ENCODE results near the gene HOXA1. TPM values are rescaled to one million over a fixed set of nuclear protein-coding genes. Genes with fewer than 3 reads are reported as not detected.

Gene HOXA1
- total RNA-seq = under 1 TPM; 0.12 to 0.14 TPM

DNA sequence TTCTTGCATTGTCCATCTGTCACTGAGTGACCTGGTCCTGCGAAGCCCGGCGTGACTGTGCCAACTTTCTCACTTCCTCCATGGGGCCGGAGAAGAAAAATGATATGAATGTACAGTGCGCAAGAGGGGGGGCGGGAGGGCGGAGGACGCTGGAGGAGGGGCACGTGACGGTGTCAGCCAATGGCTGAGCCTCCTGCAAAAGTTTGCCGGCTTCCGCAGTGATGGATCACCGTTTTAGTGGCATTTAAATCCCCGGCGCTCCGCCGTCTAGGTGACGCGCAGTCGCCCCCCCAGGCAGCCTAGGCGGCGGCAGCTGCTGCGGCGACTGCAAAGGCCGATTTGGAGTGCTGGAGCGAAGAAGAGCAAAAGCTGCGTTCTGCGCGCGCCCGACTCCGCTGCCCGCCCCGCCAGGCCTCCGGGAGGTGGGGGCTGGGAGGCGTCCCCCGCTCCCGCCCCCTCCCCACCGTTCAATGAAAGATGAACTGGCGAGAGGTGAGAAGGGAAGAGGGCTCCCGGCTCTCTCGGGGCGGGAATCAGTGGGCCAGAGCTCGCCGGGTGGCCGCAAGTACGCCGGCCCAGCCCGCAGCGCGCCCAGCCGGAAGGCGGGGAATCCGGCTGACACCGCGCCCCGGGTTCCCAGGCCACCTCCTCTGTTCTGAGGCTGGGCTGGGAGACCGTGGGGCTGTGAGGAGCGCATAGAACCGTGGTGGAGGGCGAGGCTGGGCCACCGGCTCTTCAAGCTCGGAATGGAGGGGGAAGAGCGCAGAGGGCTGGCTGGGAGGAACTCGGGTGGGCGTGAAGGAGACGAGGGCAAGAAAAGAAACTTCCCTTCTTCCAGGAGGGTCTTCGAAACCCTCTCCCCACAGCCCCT lies at the start of gene HOXA1:
TSS of gene HOXA1 (minus strand) at position 104 of the 871 bp plus-strand sequence. CDS start at position 16, 88 bp downstream.
- Mint-ChIP-seq H3K27me3 (peaks cover 84% of the 10 kb centered on the region), H3K27ac (peak within 1 kb of the TSS; percentile 5), H3K4me1 (peaks cover 23% of the 10 kb centered on the region), H3K9me3 (ENCODE audit: low read depth) (no peaks in the 10 kb centered on the region), H3K36me3 (ENCODE audit: low read depth) (no peaks in the 10 kb centered on the region), H3K4me3 (peak within 1 kb of the TSS; percentile 70)
- CTCF ChIA-PET = interaction anchor here (0.7 to 1.3 kb wide), 5 partner anchors 53 to 146 kb away, joined by 3 to 5 read pairs (median 4); no protein-coding TSS in a partner anchor
- POLR2A ChIA-PET = no interaction called here
- DNase-seq (peak; percentile 85), ATAC-seq (peak; percentile 91)
- intact Hi-C loops (cut with DNase I, micrococcal nuclease) = loop anchor here (1.0 to 10.0 kb wide), 10 partner anchors 36 to 1234 kb away; partner anchors contain the start of genes SKAP2 (in 2 of the 2), EVX1 (in 1 of the 2), HOXA4 (in 1 of the 2) and HOXA7 (in 1 of the 2)

DNA sequence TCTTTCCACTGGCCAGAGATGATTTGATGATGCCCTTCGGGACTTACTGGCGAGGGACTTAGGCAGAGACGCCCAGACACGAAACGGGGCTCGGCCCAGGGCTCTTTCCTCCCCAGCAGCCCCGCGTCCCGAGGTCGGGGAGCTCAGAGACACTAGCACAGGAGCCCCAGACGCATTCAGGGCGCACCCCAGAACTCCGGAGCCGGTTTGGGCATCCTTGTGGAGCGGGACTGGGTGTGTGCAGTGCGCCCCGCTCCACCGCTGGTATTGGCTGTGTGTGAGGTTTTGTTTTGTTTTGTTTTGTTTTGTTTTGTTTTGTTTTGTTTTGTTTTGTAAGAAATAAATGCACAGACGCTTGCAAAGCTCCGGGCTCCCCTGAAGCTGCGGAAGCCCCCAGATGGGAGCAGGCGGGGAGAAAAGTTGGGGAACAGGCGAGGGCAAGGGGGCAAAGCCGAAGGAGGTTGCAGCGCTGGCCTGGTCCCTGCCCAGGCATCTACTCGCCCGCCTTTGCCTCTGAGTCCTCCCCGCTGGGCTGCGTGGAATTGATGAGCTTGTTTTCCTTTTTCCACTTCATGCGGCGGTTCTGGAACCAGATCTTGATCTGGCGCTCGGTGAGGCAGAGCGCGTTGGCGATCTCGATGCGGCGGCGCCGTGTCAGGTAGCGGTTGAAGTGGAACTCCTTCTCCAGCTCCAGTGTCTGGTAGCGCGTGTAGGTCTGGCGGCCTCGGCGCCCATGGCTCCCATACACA lies 49.5 kb upstream of the HOXA1 start:
- Mint-ChIP-seq H3K4me1 (peaks cover 6% of the 10 kb centered on the region), H3K27ac (no peak overlapping the region), H3K27me3 (peaks cover 51% of the 10 kb centered on the region), H3K36me3 (ENCODE audit: low read depth) (no peaks in the 10 kb centered on the region), H3K9me3 (ENCODE audit: low read depth) (no peaks in the 10 kb centered on the region), H3K4me3 (no peak overlapping the region)
- no peak for ATAC-seq
- intact Hi-C loops (cut with DNase I, micrococcal nuclease) = no loop called here
- ChIA-PET CTCF (interaction anchor here (0.6 to 1.9 kb wide), 3 partner anchors 34 to 463 kb away, joined by 3 to 6 read pairs (median 3); no protein-coding TSS in a partner anchor), POLR2A (no interaction called here)
- DNase-seq = no peak

DNA sequence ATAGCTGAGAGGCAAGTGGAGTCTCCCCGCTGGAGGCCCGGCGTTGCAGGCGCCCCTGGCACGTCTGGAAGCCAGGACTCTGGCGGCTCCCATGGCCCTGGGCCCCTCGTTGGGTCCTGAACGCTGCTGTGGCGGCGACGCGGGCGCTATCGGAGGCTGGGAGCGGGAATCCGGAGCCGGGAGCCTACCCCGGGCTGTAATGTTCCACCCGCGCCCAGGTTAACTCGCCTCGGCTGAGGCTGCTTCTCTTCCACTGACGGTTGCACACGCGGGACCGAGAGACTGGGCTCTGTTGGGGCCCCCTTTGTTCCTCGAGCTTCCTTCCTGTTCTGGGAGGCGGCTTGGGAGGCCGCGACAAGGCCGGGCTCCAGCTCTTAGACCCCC lies 49.0 kb upstream of the HOXA1 start:
- H3K27me3 Mint-ChIP-seq = peaks cover 45% of the 10 kb centered on the region
- ATAC-seq (no peak), DNase-seq (no peak)
- H3K4me3 Mint-ChIP-seq = no peak overlapping the region
- no peak overlapping the region for H3K27ac Mint-ChIP-seq
- intact Hi-C loops (cut with DNase I, micrococcal nuclease) = no loop called here
- no peaks in the 10 kb centered on the region for H3K9me3 Mint-ChIP-seq (ENCODE audit: low read depth)
- CTCF ChIA-PET = interaction anchor here (0.6 to 1.9 kb wide), 2 partner anchors 35 to 290 kb away, joined by 3 to 6 read pairs; no protein-coding TSS in a partner anchor
- POLR2A ChIA-PET = no interaction called here
- no peaks in the 10 kb centered on the region for H3K36me3 Mint-ChIP-seq (ENCODE audit: low read depth)
- peaks cover 6% of the 10 kb centered on the region for H3K4me1 Mint-ChIP-seq

DNA sequence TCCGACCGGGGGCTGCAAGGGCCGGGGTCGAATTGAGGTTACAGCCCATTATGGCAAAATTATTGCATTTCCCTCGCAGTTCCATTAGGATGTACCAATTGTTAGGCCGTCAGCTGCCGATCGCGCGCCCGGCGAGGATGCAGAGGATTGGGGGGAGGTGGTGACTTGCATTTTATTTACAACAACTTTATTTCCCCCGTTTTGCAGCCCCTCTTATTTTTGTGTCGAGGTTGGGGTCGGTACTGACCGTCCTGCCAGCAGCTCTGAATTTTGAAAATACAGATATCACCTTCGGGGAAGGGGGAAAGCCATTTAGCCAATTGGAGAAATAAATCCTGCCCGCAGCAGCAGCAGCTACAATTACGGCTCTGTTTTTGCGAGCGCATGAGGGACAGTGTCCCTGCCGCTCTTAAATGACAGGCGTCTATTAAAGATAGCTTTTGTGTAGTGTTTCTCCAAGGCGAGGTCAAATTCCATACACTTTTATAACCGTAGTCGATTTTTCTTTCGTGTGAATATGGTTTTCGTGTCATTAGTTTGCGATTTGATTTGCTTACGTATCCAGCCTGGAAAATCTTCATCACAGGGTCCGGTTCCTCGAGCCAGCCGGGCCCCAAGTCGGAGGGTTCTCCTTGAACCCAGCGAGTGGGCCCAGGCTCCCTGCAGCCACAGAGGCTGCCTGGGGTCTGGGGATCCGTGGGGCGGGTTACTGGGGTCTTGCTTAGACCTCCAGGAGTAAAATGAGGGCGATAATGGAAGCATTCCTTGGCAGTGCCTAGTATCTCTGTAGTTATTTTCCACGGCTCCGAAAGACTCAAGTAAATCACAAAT lies 48.4 kb upstream of the HOXA1 start:
- Mint-ChIP-seq H3K9me3 (ENCODE audit: low read depth) (no peaks in the 10 kb centered on the region), H3K27me3 (peaks cover 41% of the 10 kb centered on the region)
- CTCF ChIA-PET = interaction anchor here (0.6 kb wide), 1 partner anchor 289 kb away, joined by 3 read pairs; no protein-coding TSS in a partner anchor

DNA sequence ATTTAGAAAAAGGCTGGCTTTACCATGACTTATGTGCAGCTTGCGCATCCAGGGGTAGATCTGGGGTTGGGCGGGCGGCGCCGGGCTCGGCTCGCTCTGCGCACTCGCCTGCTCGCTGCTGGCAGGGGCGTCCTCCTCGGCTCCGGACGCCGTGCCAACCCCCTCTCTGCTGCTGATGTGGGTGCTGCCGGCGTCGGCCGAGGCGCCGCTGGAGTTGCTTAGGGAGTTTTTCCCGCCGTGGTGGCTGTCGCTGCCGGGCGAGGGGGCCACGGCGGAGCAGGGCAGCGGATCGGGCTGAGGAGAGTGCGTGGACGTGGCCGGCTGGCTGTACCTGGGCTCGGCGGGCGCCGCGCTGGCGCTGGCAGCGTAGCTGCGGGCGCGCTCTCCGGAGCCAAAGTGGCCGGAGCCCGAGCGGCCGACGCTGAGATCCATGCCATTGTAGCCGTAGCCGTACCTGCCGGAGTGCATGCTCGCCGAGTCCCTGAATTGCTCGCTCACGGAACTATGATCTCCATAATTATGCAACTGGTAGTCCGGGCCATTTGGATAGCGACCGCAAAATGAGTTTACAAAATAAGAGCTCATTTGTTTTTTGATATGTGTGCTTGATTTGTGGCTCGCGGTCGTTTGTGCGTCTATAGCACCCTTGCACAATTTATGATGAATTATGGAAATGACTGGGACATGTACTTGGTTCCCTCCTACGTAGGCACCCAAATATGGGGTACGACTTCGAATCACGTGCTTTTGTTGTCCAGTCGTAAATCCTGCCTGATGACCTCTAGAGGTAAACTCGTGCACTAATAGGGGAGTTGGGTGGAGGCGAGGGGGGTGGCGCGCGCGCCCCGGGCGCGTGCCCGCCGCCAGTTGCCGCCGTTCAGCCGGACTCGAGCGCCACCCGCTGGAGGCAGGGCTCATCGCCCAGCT lies 47.5 kb upstream of the HOXA1 start, which contains the start of gene HOXA5:
TSS of gene HOXA5 (minus strand) at position 659 of the 927 bp plus-strand sequence. CDS start at position 585, 74 bp downstream.
- Mint-ChIP-seq H3K4me1 (peaks cover 3% of the 10 kb centered on the region), H3K9me3 (ENCODE audit: low read depth) (no peaks in the 10 kb centered on the region), H3K36me3 (ENCODE audit: low read depth) (no peaks in the 10 kb centered on the region), H3K27ac (no peak within 1 kb of the TSS), H3K4me3 (no peak within 1 kb of the TSS), H3K27me3 (peaks cover 34% of the 10 kb centered on the region)
- ATAC-seq (no peak), DNase-seq (peak; percentile 18)
- CTCF ChIA-PET = interaction anchor here (0.6 kb wide), 1 partner anchor 1325 kb away, joined by 3 read pairs; no protein-coding TSS in a partner anchor
- POLR2A ChIA-PET = interaction anchor here (0.5 kb wide), 1 partner anchor 44 kb away, joined by 4 read pairs; no protein-coding TSS in a partner anchor
- intact Hi-C loops (cut with DNase I, micrococcal nuclease) = no loop called here

More for the DNA sequence above, 48.4 kb upstream of the HOXA1 start:
- POLR2A ChIA-PET = interaction anchor here (0.5 kb wide), 1 partner anchor 44 kb away, joined by 4 read pairs; no protein-coding TSS in a partner anchor
- intact Hi-C loops (cut with DNase I, micrococcal nuclease) = no loop called here
- ATAC-seq (no peak), DNase-seq (no peak)
- H3K4me3 Mint-ChIP-seq = no peak overlapping the region
- H3K36me3 Mint-ChIP-seq (ENCODE audit: low read depth) = no peaks in the 10 kb centered on the region
- H3K4me1 Mint-ChIP-seq = peaks cover 6% of the 10 kb centered on the region
- no peak overlapping the region for H3K27ac Mint-ChIP-seq

DNA sequence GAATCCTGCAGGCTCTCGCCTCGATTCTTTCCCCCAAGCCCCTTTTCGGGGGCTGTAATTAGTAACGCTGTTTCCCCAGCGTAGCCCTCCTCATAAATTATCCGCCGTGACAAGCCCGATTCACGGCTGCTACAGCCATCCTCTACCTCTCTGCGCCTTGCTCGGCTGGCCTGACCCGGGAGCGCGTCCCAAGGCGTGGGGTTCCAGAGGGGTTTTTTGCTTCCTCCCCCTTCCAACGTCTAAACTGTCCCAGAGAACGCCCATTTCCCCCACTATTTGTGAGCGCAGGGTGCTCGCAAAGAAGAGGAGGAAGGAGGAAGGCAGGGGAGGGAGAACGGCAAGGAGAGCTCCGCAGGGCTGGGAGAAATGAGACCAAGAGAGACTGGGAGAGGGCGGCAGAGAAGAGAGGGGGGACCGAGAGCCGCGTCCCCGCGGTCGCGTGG lies 46.8 kb upstream of the HOXA1 start:
- Mint-ChIP-seq H3K27me3 (peaks cover 34% of the 10 kb centered on the region), H3K4me1 (no peaks in the 10 kb centered on the region), H3K36me3 (ENCODE audit: low read depth) (no peaks in the 10 kb centered on the region), H3K27ac (no peak overlapping the region), H3K4me3 (no peak overlapping the region), H3K9me3 (ENCODE audit: low read depth) (no peaks in the 10 kb centered on the region)
- CTCF ChIA-PET = no interaction called here
- intact Hi-C loops (cut with DNase I, micrococcal nuclease) = no loop called here
- no peak for DNase-seq
- POLR2A ChIA-PET = no interaction called here
- ATAC-seq = no peak

DNA sequence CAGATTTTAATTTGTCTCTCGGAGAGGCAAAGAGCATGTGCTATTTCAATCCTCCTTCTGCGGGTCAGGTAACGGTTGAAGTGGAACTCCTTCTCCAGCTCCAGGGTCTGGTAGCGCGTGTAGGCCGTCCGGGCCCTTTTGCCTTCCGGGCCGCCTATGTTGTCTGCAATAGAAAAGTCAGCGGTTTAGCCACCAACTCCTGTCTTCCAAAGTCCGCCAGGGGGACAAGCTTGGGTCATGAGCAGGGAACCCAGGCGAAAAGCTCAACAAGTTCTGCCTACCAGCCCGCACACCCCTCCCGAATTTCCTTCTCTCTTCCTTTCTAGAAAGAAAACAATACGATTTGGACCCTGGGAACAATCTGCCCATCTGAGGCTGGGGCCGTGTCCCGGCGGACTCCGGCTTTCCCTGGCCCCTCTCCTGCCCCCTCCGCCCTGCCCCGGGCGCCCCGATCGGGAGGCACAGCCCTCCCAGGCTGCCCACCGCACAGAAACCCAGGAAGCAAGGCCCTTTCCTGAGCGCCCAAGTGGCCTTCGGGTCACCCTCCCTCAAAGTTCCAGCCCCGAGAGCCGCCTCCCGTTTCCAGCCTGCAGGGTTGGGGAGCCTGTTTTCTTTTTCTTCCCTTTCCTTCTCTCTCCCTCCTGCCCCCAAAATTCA lies 46.3 kb upstream of the HOXA1 start:
- no peaks in the 10 kb centered on the region for H3K4me1 Mint-ChIP-seq

DNA sequence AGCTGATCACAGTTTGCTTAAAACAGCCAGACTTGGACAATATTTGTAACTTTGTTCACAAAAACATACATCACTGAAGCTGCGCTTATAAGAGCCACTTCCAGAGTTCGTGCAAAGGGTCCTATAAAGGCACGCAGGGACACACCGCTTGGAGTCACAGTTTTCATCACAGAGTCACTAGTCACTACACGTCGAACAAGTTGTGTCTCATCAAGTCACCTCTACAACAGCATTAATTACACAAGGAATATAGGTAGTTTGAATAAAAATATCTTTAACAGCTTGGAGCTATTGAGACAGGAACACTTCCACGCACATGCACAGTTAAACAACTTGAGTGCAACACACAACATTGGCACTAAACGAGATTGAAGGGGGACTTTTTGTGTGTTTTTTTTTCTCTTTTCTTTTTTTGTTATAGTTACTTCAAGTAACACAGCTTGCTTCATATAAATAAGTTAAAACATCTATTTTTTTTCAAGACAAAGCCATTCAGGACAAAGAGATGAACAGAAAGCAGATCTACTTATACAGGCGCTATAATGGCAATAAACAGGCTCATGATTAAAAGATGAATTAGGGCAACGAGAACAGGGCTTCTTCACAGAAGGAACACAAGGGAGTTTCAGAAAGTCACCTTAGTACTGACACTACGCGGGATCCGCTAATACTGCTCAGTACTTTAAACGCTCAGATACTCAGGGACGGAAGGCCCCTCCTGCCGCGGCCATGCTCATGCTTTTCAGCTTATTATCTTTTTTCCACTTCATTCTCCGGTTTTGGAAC lies 45.5 kb upstream of the HOXA1 start:
- DNase-seq (no peak), ATAC-seq (no peak)
- Mint-ChIP-seq H3K27ac (no peak overlapping the region), H3K36me3 (ENCODE audit: low read depth) (no peaks in the 10 kb centered on the region), H3K4me3 (no peak overlapping the region), H3K4me1 (no peaks in the 10 kb centered on the region), H3K27me3 (peaks cover 22% of the 10 kb centered on the region), H3K9me3 (ENCODE audit: low read depth) (no peaks in the 10 kb centered on the region)
- ChIA-PET CTCF (interaction anchor here (0.6 to 1.2 kb wide), 5 partner anchors 10 to 767 kb away, joined by 3 to 5 read pairs (median 3); no protein-coding TSS in a partner anchor), POLR2A (no interaction called here)
- intact Hi-C loops (cut with DNase I, micrococcal nuclease) = no loop called here

More for the DNA sequence above, 46.3 kb upstream of the HOXA1 start:
- ATAC-seq = no peak
- peaks cover 29% of the 10 kb centered on the region for H3K27me3 Mint-ChIP-seq
- intact Hi-C loops (cut with DNase I, micrococcal nuclease) = no loop called here
- CTCF ChIA-PET = interaction anchor here (0.6 kb wide), 1 partner anchor 768 kb away, joined by 3 read pairs; no protein-coding TSS in a partner anchor
- H3K9me3 Mint-ChIP-seq (ENCODE audit: low read depth) = no peaks in the 10 kb centered on the region
- no peak overlapping the region for H3K27ac Mint-ChIP-seq
- POLR2A ChIA-PET = no interaction called here
- no peaks in the 10 kb centered on the region for H3K36me3 Mint-ChIP-seq (ENCODE audit: low read depth)
- no peak for DNase-seq
- no peak overlapping the region for H3K4me3 Mint-ChIP-seq

Measured in activated CD4-positive, alpha-beta T cell treated with anti-CD3 and anti-CD28 coated beads for 36 hours (primary cell).